Adipose tissue (tissue), 3 donors: ENCODE data around the gene GSTM4. TPM values are rescaled to one million over a fixed set of nuclear protein-coding genes. Genes with fewer than 3 reads are reported as not detected.

Source experiments
- H3K27ac ChIP-seq: one replicate; pipeline ENCODE4 v1.5.1; 2013; ENCODE audit warnings: low read depth, low read length
- WGBS, 3 donors: extraction: QIAGEN DNeasy Blood & Tissue Kit; methylation state at CpG; one replicate each; pipeline ENCODE4 v1.1.7; 2013; 5-methylcytosine and 5-hydroxymethylcytosine counted together
- polyA plus RNA-seq, 3 donors: library from polyadenylated mRNA; stranded (reverse); fragments of 200-250 nt; gene quantifications; one replicate each; pipeline ENCODE4 v1.2.3, GENCODE V29; 2013
- donor health status: healthy with polysubstance abuse.
- donor health status: Bipolar disorder and iron deficiency.
- donor health status: healthy.

The GSTM4 gene
- 10 to 100 TPM; 14.5 to 33.8 (median 32.8) TPM for polyA plus RNA-seq

DNA sequence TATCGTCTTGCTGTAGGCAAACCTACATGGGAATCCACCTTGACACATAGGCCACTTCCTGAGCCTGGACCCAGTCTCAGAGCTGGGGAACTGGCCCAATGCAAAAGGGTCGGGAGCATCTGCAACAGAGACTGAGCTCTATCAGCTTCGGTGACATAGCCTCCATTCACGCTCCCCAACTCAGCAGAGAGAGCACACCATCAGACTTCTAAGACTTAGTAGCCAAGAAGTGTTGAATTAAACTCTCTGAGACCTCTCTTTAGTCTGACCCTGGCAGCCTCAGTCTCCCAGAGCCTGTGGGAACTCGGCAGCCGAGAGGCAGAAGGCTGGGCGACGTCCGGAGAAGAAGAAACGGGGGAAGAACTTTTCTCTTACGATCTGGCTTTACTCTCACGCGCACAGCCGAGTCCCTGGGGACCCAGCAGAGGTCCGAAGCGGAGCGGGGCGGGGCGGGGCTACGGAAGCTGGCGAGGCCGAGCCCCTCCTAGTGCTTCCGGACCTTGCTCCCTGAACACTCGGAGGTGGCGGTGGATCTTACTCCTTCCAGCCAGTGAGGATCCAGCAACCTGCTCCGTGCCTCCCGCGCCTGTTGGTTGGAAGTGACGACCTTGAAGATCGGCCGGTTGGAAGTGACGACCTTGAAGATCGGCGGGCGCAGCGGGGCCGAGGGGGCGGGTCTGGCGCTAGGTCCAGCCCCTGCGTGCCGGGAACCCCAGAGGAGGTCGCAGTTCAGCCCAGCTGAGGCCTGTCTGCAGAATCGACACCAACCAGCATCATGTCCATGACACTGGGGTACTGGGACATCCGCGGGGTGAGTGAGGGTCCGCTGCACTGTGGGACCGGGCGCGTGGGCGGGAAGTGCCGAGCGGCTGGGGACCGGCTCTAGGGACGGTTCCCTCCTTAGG is at the start of gene GSTM4:
GSTM4 (plus strand) TSS at position 485 of the 905 bp plus-strand sequence; CDS start at position 776, 291 bp downstream.
- peak within 1 kb of the TSS; percentile 64 for H3K27ac ChIP-seq
- WGBS, 3 donors: 1 to 2% (median 1%) methylated on average over 54 of the region's 54 CpGs

DNA sequence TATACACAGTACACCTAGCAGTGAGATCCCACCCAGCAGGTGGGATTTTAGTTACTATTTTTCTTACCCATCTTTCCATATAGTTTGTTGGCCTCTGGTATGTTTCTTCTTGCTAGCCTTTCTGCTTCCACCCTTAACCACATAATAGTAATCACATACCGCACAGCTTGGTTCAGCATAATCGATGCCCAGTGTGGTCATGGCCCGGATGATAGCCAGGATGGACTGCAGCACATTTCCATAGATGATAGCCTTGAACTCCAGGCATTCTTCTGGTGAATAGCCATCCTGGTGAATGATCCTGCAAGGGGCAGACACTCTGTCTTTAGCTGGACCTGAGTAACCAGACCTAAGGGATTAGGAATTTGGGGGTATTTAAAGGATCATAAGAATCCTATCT is 46.0 kb upstream of the GSTM4 start:
- WGBS, 3 donors: 92 to 98% (median 97%) methylated on average over 3 of the region's 3 CpGs

DNA sequence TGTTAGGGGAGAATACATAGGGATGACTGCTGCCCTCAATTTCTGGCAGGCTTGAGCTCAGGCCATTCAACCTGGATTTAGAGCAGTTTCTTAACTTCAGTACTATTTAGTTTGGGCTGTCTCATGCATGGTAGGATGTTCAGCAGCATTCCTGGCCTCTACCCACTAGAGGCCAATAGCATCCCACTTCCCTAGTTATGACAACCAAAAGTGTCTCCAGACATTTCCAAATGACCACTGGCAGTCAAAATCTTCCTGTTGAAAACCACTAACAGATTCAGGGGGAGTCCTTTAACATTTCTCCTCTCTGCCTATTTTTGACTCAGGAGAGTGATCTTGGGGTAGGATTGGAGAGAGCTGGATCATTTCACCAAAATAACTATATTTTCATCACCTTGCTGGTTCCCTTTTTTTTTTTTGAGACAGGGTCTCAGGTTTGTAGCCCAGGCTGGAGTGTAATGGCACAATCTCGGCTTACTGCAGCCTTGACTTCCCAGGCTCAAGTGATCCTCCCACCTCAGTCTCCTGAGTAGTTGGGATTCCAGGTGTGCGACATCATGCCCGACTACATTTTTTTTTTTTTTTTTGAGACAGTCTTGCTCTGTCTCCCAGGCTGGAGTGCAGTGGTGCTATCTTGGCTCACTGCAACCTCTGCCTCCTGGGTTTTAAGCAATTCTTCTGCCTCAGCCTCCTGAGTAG is 45.1 kb upstream of the GSTM4 start:
- no peak overlapping the region for H3K27ac ChIP-seq
- WGBS, 3 donors: 69 to 75% (median 72%) methylated on average over 3 of the region's 3 CpGs

More for the DNA sequence above, 46.0 kb upstream of the GSTM4 start:
- H3K27ac ChIP-seq: no peak overlapping the region

DNA sequence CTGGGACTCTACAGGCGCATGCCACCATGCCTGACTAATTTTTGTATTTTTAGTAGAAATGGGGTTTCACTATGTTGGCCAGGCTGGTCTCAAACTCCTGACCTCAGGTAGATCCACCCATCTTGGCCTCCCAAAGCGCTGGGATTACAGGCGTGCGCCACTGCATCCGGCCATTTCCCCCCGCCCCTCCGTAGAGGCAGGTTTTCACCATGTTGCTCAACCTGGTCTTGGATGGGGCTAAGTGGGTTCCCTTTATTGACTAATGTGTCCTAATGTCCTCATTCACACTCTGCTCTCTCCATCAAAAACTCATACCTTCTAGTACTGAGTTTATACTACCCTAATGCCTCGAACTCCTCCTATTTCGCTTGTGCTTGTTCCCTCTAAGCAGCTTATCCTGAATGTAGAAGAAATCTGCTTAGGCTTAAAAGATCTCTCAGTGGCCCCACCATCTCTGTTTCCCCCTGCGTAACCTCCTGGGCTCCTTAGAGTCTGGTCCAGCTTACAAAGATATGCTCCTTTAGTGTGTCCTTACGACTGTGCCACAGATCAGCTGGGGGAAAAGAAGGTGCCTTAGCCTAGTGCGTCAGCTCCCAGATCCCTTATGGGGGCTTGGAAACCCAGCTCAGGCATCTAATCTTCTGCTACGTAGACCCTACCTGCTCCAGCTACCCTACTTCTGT is 44.5 kb upstream of the GSTM4 start:
- no peak overlapping the region for H3K27ac ChIP-seq
- WGBS, 3 donors: 83 to 97% (median 87%) methylated on average over 13 of the region's 13 CpGs

DNA sequence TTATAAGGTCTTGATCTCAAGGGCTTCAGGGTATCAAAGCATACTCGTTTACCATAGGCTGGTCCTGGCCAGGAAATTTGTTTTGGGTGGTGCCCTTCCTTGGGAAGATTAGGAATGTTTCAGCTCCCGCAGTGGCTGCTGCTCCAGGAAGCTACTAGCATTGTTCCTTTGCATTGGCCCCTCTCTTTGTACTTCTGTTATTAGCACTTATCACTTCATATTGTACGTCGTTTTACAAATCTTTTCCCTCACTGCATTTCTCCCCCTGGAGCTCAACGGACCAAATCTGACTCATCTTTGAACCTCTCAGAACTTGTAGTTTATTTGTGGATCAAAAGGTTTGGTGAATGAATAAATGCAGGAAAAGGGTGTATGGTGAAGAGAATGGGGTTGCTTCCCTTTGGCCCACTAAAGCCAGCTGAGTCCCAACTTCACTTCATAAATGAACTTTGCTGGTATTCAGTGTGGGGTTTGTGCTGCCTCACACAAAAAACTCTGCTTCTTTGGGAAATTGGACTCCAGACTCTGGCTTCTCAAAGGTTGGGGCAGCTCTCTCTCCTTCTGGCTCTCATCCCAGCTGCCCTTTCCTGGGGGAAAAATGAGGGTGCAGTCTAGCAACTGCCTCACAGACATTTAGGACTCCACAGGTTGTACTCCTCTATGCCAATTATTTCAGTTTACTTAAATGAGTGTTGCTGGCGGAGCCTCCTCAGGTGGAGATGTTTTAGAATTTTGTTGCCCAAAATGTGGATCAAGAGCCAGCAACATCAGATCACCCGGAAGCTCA is 42.3 kb upstream of the GSTM4 start:
- WGBS, 3 donors: 63 to 74% (median 63%) methylated on average over 7 of the region's 7 CpGs
- no peak overlapping the region for H3K27ac ChIP-seq

DNA sequence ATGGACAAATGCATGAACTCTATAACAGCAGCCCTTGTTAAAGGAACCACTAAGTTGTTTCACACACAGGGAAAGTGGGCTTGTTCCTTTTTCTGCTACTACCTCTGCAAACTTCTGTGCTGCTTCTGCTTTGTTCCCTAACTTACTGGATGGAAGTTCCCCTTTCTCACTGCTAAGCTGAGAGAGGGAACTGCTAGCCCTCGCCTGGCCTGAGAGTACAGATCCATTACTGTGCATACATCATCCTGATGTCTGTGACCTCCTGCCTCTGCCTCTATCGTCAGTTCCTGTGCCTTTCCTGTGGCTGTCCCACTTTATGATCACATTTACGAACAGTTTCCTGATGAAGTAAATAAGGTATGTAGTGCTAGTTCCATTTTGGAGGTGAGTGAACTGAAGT is 40.0 kb upstream of the GSTM4 start:
- peak overlapping the region; percentile 74 for H3K27ac ChIP-seq
- WGBS, 3 donors: 28 to 62% (median 44%) methylated on average over 3 of the region's 3 CpGs

DNA sequence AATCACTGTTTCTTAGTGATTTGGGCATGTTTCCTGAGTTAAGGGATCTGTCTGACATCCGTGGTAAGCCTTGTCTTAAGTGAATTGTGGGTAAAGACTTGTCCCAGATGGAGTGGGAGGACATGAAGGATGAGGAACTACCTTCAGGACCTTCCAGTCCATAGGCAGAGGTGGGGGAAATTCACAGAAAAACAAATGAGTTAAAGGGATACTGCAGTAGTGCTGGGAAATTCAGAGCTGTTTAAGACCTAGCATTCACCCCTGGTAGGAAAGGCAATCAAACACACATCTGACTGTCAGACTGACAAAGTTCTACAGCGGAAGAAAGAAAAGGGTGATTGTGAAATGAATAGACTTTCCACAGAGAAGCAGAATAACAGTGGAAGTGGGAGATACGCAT is 39.5 kb upstream of the GSTM4 start:
- WGBS, 3 donors: 55 to 71% (median 62%) methylated on average over 3 of the region's 3 CpGs
- H3K27ac ChIP-seq: peak overlapping the region; percentile 74

DNA sequence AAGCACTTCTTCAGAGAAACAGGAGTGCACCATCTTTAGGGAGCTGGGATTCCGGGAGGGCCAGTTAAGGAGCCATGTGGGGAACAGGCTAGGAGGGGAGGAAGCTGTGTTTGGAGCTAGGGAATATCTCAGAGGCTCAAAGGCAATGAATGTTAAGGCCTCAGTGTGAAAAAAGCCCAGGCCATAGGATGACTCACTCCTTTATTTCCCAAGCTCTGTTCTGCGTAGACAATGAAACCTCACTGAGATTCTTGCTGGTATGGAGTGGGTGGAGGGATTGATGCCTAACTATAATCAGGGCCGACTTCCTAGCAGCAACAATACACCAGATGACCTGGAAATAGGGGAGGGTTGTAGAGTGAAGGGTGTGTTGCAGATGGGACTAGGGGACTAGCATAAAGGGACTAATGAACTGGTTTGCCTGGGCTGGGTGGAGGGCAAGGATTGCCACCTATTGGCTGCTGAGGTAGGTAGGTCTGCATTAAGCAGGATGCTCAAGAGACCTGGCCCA is 38.6 kb upstream of the GSTM4 start:
- peak overlapping the region; percentile 74 for H3K27ac ChIP-seq
- 50 to 76% (median 51%) methylated on average over 3 of the region's 3 CpGs for WGBS, 3 donors

DNA sequence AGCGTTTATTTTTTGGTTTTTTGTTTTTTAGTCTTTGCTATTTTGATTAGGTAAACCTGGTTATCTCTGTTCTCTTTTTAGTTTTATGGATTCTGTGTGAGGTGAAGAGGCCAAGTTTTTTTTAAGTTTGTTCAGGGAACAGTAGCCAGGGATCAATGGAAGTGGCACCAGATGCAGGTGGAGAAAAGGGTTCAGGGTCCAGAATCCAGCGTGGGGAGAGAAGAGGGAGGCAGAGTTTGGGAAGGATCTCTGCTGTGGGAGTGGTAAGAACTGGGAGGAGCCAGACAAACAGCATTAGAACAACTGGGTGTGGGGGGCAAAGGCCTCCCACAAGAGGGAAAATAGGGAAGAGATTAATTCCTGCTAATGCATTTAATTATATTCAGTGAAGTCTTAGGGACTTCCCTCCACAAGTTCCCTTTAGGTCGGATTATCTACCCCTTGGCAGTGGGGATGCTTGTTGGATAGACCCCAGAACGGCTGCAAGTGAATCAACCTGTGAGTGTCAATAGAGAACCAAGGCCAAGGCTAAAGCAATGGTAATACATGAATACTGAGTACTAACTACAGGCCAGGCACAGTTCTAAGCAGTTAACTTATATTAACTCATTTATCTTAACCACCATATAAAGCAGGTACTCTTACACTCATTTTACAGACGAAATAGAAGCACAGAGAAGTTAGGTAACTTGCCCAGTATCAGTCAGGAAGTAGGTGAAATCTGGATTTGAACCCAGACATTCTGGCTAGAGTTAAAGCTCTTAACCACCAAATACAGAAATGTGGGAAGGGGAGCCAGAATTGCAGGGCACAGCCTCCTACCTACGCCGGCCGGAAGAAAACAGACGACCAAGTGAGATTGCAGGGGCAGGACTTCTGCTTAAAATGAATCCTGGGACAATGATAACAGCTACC is 37.0 kb upstream of the GSTM4 start:
- 19 to 43% (median 42%) methylated on average over 9 of the region's 9 CpGs for WGBS, 3 donors
- H3K27ac ChIP-seq: no peak overlapping the region

DNA sequence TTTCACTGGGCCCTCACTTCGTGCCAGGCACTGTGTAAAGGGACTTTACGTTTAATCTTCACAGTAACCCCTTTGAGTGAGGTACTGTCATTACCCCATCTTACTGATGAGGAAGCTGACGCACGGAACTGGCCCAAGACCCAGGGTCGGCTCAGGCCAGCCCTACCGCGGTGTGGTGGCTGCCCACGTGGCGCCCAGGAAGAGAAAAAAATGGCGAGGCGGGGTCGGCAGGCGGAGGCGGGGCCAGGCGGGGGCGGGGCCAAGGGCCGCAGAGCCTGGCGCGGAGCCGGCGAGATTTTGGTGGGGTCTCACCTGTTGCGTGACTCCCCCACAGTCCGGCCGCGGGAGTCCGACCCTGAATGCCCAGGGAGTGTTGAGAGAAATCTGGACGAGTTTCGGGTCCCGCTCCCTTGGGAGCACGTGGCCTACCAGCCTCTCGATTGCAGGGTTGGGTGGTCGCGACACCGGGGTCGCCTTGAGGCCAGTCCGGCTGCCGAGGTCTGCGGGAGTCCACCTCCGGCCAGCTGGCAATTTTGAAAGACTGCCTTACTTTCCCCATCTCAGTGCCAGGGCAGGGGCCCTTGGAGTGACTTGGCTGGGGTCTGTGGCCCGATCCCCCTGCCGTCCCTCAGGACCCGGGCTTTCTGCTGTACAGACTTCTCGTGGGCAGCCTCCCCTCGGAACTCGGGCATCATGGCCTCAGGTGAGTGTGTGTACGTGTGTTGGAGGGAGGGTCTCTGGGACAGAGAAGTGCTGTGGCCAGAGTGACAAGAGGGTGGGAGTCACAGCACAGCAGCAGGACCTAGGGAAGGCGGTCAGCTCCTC is 36.1 kb upstream of the GSTM4 start, which contains the start of the genes AMPD2 and GNAT2:
AMPD2 (plus strand) TSS at position 262 of the 825 bp plus-strand sequence. CDS start 1,339 bp downstream, outside the sequence.
GNAT2 (minus strand) TSS at position 41 of the 825 bp plus-strand sequence. CDS start 6,746 bp downstream, outside the sequence.
- peak within 1 kb of the TSS; percentile 4 for H3K27ac ChIP-seq
- WGBS, 3 donors: 0 to 1% (median 1%) methylated on average over 43 to 47 of the region's 47 CpGs

DNA sequence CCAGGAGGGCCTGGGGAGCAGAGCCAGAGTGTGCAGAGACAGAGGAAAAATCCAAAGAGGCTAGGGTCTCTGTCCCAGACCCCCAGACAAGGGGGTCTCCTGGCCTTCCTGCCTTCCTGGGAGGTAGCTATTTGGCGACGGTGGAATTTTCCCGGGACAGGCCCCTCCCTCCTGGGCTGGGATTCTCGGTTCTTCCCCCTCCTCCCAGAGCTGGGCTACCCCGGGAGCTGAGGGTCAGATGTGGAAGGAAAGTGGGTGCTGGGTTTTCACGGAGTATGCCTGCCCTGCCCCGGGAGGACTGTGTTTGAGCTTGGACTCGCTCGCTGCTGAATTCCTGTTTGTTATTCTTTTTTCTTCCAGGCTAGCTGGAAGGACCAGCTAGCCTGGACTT is 35.5 kb upstream of the GSTM4 start:
- 0% methylated on average over 9 of the region's 9 CpGs for WGBS, 3 donors
- H3K27ac ChIP-seq: peak overlapping the region; percentile 4

DNA sequence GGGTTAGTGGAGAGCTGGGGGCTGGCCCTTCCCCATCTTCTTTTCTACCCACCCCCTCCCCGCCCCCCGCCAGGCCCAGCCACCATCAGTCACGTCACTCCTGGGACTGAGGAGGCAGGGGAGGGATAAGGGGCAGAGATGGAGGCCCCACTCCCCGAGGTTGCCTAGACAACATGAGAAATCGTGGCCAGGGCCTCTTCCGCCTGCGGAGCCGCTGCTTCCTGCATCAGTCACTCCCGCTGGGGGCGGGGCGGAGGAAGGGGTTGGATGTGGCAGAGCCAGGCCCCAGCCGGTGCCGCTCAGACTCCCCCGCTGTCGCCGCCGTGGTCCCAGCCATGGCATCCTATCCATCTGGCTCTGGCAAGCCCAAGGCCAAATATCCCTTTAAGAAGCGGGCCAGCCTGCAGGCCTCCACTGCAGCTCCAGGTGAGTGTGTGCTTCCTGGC is 35.0 kb upstream of the GSTM4 start:
- 0 to 2% (median 1%) methylated on average over 17 to 18 of the region's 18 CpGs for WGBS, 3 donors
- H3K27ac ChIP-seq: peak overlapping the region; percentile 4

DNA sequence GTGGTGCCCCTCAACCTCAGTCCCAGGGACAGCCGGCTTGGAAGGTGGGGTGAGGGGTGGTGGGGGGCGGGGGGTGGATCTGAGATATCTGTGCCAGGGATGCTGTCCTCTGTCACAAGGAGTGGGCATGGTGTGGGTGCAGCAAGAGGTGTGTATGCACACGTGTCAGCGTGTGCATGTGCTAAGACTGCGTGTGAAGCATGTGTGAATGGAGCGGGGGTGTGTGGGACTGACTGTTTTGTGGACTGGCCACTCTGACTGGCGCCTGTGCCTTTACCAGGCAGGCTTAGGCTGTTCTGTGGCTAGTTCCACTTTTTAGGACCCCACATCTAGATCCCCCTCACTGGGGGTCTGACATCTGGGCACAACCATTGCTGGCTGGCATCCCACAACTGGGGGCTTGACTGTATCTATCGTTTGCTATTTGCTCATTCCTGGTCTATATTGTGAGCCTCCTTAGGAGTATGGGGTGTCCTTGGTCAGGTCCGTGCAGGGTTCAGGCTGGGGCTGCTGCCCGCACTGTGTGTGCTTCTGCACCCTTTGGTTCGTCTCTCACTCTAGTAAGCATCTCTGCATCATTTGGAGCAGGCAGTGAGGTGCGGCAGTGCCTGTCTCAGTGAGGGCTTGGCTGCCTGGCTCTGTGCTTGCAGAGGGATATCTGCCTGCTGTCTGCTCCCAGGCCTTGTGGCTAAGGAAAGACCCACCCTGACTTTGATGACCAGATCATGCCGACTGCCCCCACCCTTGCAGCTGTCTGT is 34.3 kb upstream of the GSTM4 start:
- WGBS, 3 donors: 31 to 36% (median 32%) methylated on average over 13 of the region's 13 CpGs
- H3K27ac ChIP-seq: no peak overlapping the region

DNA sequence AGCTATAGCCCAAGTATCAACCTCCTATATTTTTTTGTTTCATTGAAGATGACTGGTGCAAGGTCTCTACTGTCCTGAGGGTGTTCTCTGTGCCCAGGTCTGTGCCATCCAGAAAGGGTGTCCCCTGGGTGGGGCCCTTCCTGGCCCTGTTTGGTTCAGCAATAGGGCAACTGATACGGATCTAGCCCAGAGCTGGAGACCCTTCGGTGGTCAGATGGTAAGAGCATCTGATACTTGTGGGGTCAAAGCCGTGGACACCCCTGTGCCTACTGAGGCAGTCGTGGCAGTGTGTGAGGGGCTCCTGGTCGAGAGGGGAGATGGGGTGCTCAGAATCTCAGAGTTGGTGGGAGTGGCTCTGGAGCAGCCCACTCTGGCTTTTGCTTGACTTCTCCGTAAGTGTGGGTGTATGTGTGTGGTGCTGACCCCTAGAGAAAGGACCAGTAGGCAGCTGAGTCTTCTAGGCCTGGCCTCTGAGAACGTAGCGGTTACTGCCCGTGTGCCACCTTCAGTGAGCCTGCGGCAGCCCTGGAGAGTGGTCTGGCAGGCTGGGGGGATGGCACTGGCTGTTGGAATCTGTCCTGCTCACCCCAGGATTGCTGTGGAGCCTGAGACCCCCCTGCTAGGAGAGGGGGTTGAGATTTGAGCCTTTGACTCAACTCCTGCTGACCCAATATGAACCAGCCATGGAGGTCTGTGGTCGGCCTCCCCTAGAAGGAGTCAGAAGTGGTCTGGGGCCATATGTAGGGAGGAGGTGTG is 33.6 kb upstream of the GSTM4 start:
- 78 to 82% (median 79%) methylated on average over 11 of the region's 11 CpGs for WGBS, 3 donors
- H3K27ac ChIP-seq: no peak overlapping the region

DNA sequence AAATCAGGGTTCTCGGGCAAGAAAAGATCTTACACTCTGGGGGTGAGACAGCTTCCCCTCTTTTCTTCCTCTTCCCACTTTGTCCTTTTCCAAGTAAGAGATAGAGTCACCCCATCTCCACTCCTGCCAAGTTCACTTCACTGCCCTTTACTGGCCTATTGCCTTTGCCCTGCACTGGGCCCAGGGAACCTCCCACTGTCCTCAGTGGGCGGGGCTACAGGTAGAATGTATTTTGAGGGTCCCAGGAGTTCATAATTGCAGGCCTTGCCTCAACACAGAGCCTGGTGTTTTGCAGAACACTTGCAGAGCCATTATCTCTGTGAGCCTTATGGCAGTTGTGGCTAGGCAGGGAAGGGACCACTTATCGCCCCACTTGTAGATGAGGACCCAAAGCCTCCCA is 33.0 kb upstream of the GSTM4 start:
- no peak overlapping the region for H3K27ac ChIP-seq
- 78 to 86% (median 81%) methylated on average over 3 of the region's 3 CpGs for WGBS, 3 donors
